H1 (cell line): ENCODE data around the gene NTN4. TPM values are rescaled to one million over a fixed set of nuclear protein-coding genes. Genes with fewer than 3 reads are reported as not detected.

Experiments
- CTCF ChIA-PET: fragments of 300-600 bp; sonication (Branson Sonifier 250); formaldehyde crosslinking; loops from one replicate; lab custom pipeline; 2021; ENCODE audit not compliant: partially characterized antibody; lab: Charles Lee
- POLR2A ChIA-PET: fragments of 300-600 bp; sonication (Branson Sonifier 250); formaldehyde crosslinking; loops from one replicate; lab custom pipeline; 2021; ENCODE audit warnings: inconsistent platforms; ENCODE audit not compliant: partially characterized antibody; lab: Charles Lee
- DNase-seq, 2 experiments: peaks; one replicate each; pipeline versions ENCODE4 v3.0.0 to v3.0.0-alpha.2; 2010 to 2022; ENCODE audit warnings: low spot score in 2 of 2, low read depth in 1 of 2, mixed read lengths in 1 of 2
- FAIRE-seq: peaks from 2 replicates; lab custom pipeline; 2011; peaks lifted over from hg19 to GRCh38; lab: Jason Lieb, UNC
- H2AFZ ChIP-seq: 2 replicates; pipeline ENCODE4 v1.8.1; 2012; ENCODE audit warnings: low read length, inconsistent platforms
- H2AK5ac ChIP-seq: 2 replicates; pipeline ENCODE4 v1.6.1; 2013; ENCODE audit warnings: low read depth, low read length
- H2BK120ac ChIP-seq: replicated peaks from 2 replicates; pipeline ENCODE3; 2013; ENCODE audit warnings: low read depth, low read length, inconsistent platforms
- H2BK12ac ChIP-seq: 2 replicates; pipeline ENCODE4 v1.6.1; 2013; ENCODE audit warnings: low read depth, low read length
- H2BK15ac ChIP-seq: 2 replicates; pipeline ENCODE4 v1.6.1; 2013; ENCODE audit warnings: low read length
- H2BK20ac ChIP-seq: 2 replicates; pipeline ENCODE4 v1.6.1; 2013; ENCODE audit warnings: low read length
- H2BK5ac ChIP-seq: 2 replicates; pipeline ENCODE4 v1.6.1; 2013; ENCODE audit warnings: low read depth, low read length
- H3K14ac ChIP-seq: 2 replicates; pipeline ENCODE4 v1.6.1; 2013; ENCODE audit warnings: inconsistent platforms; ENCODE audit not compliant: insufficient read length
- H3K18ac ChIP-seq: 2 replicates; pipeline ENCODE4 v1.6.1; 2013; ENCODE audit warnings: low read length; ENCODE audit errors: extremely low read depth
- H3K23ac ChIP-seq: 2 replicates; pipeline ENCODE4 v1.6.1; 2013; ENCODE audit warnings: inconsistent platforms; ENCODE audit not compliant: insufficient read length
- H3K23me2 ChIP-seq: 2 replicates; pipeline ENCODE4 v1.6.1; 2013; ENCODE audit warnings: low read depth, low read length
- H3K27ac ChIP-seq: 2 replicates; pipeline ENCODE4 v1.6.1; 2011; ENCODE audit warnings: low read depth, low read length, inconsistent platforms
- H3K27me3 ChIP-seq, 4 experiments: replicated peaks in 1 of 4; 1 replicate in 1 of 4; 2 replicates in 3 of 4; pipeline versions ENCODE4 v1.6.1 to v1.8.1; 2011 to 2013; ENCODE audit warnings: low read length in 3 of 4, mild to moderate bottlenecking in 3 of 4, inconsistent platforms in 2 of 4, mixed read lengths in 2 of 4, moderate library complexity in 1 of 4; ENCODE audit not compliant: control insufficient read depth in 3 of 4, insufficient read depth in 3 of 4; ENCODE audit errors: extremely low read depth in 1 of 4
- H3K36me3 ChIP-seq, 4 experiments: 2 replicates each; pipeline versions ENCODE4 v1.6.1 to v1.8.1; 2011 to 2013; ENCODE audit warnings: mild to moderate bottlenecking in 4 of 4, low read length in 3 of 4, moderate library complexity in 2 of 4, control low read depth in 1 of 4, inconsistent platforms in 1 of 4; ENCODE audit not compliant: insufficient read depth in 4 of 4, control insufficient read depth in 2 of 4
- H3K4ac ChIP-seq: replicated peaks from 2 replicates; pipeline ENCODE3; 2013; ENCODE audit warnings: low read length, low read depth, mixed read lengths, inconsistent platforms; ENCODE audit not compliant: insufficient read length
- H3K4me1 ChIP-seq, 4 experiments: replicated peaks in 1 of 4; 1 replicate in 1 of 4; 2 replicates in 3 of 4; pipeline versions ENCODE4 v1.6.1 to v1.8.1; 2011 to 2013; ENCODE audit warnings: low read length in 3 of 4, inconsistent platforms in 2 of 4, mixed read lengths in 1 of 4; ENCODE audit not compliant: insufficient read depth in 4 of 4, control insufficient read depth in 3 of 4
- H3K4me2 ChIP-seq, 2 experiments: 2 replicates each; pipeline versions ENCODE4 v1.6.1 to v1.8.1; 2011 to 2013; ENCODE audit warnings: low read depth in 2 of 2, low read length in 2 of 2, control low read depth in 1 of 2, inconsistent platforms in 1 of 2, mild to moderate bottlenecking in 1 of 2; ENCODE audit not compliant: insufficient read depth in 1 of 2
- H3K4me3 ChIP-seq, 4 experiments: fragments of 200-600, 300-600 bp in 1 of 4; sonication (generic), shearing (Covaris generic), sonication (Bioruptor Twin) in 1 of 4; 2 replicates each; pipeline versions ENCODE4 v1.5.1 to v1.8.1; 2011 to 2016; ENCODE audit warnings: low read length in 4 of 4, low read depth in 3 of 4, control low read depth in 2 of 4, inconsistent platforms in 2 of 4, mild to moderate bottlenecking in 2 of 4, mixed read lengths in 1 of 4, moderate library complexity in 1 of 4; ENCODE audit not compliant: insufficient read depth in 2 of 4; ENCODE audit errors: extremely low read depth in 1 of 4
- H3K56ac ChIP-seq: replicated peaks from 2 replicates; pipeline ENCODE3; 2013; ENCODE audit warnings: low read depth, mild to moderate bottlenecking, mixed read lengths, low read length, inconsistent platforms; ENCODE audit not compliant: insufficient read length
- H3K79me1 ChIP-seq: 2 replicates; pipeline ENCODE4 v1.6.1; 2013; ENCODE audit warnings: low read depth, low read length, control low read depth
- H3K79me2 ChIP-seq, 2 experiments: 2 replicates each; pipeline versions ENCODE4 v1.6.1 to v1.8.1; 2012 to 2013; ENCODE audit warnings: low read length in 2 of 2, mild to moderate bottlenecking in 2 of 2, inconsistent platforms in 1 of 2; ENCODE audit not compliant: insufficient read depth in 2 of 2, control insufficient read depth in 1 of 2
- H3K9ac ChIP-seq, 4 experiments: replicated peaks in 1 of 4; 1 replicate in 1 of 4; 2 replicates in 3 of 4; pipeline versions ENCODE4 v1.6.1 to v1.8.1; 2011 to 2013; ENCODE audit warnings: low read depth in 3 of 4, low read length in 3 of 4, control low read depth in 2 of 4, mild to moderate bottlenecking in 2 of 4, moderate library complexity in 2 of 4, inconsistent platforms in 1 of 4; ENCODE audit errors: extremely low read depth in 1 of 4
- H3K9me3 ChIP-seq, 2 experiments: 2 replicates each; pipeline versions ENCODE4 v1.6.1 to v1.8.1; 2012 to 2013; ENCODE audit warnings: mild to moderate bottlenecking in 2 of 2, moderate library complexity in 2 of 2, control low read depth in 1 of 2, inconsistent platforms in 1 of 2, low read depth in 1 of 2, low read length in 1 of 2, mixed read lengths in 1 of 2; ENCODE audit not compliant: insufficient read depth in 2 of 2
- H4K20me1 ChIP-seq, 2 experiments: replicated peaks in 1 of 2; 2 replicates each; pipeline versions ENCODE3 to v1.8.1; 2011 to 2013; ENCODE audit warnings: inconsistent platforms in 2 of 2, low read length in 2 of 2, mild to moderate bottlenecking in 1 of 2; ENCODE audit not compliant: insufficient read depth in 2 of 2, control insufficient read depth in 1 of 2
- H4K5ac ChIP-seq: 2 replicates; pipeline ENCODE4 v1.6.1; 2013; ENCODE audit warnings: low read length, low read depth, mixed read lengths, inconsistent platforms; ENCODE audit not compliant: insufficient read length
- H4K8ac ChIP-seq: 2 replicates; pipeline ENCODE4 v1.8.0; 2013; ENCODE audit warnings: mild to moderate bottlenecking, moderate library complexity, low read length, inconsistent platforms; ENCODE audit not compliant: insufficient read depth; ENCODE audit errors: extremely low read depth
- H4K91ac ChIP-seq: replicated peaks from 2 replicates; pipeline ENCODE3; 2013; ENCODE audit warnings: low read length, mixed read lengths, inconsistent platforms; ENCODE audit not compliant: insufficient read length
- ASH2L ChIP-seq: fragments of 200-600, 300-600 bp; sonication (generic); IDR thresholded peaks from one replicate; pipeline ENCODE4 v1.7.1; 2017; ENCODE audit warnings: low read length
- BACH1 ChIP-seq: IDR thresholded peaks from 2 replicates; pipeline ENCODE4 v1.6.1; 2012; ENCODE audit warnings: low read length, improper control_type of control experiment
- CEBPB ChIP-seq: IDR thresholded peaks from 2 replicates; pipeline ENCODE4 v1.6.1; 2012; ENCODE audit warnings: low read depth, low read length
- EGR1 ChIP-seq: IDR thresholded peaks from 2 replicates; pipeline ENCODE4 v1.6.1; 2011; ENCODE audit warnings: low read depth, low read length, borderline replicate concordance
- MAFK ChIP-seq: IDR thresholded peaks from 2 replicates; pipeline ENCODE4 v1.6.1; 2012; ENCODE audit warnings: low read depth, mild to moderate bottlenecking, improper control_type of control experiment, low read length
- SAP30 ChIP-seq: fragments of 300-600 bp; sonication (generic); IDR thresholded peaks from 2 replicates; pipeline ENCODE4 v1.7.1; 2012; ENCODE audit warnings: low read length, moderate library complexity, mild to moderate bottlenecking, inconsistent platforms; ENCODE audit not compliant: insufficient read depth, insufficient replicate concordance
- SIN3A ChIP-seq, 2 experiments: IDR thresholded peaks in 1 of 2; conservative IDR thresholded peaks in 1 of 2; 2 replicates each; pipeline ENCODE4 v1.6.1; 2011 to 2012; ENCODE audit warnings: low read length in 2 of 2, improper control_type of control experiment in 1 of 2, low read depth in 1 of 2, mild to moderate bottlenecking in 1 of 2
- SP4 ChIP-seq: IDR thresholded peaks from 2 replicates; pipeline ENCODE4 v1.6.1; 2012; ENCODE audit warnings: low read length, inconsistent platforms
- TBP ChIP-seq: IDR thresholded peaks from 2 replicates; pipeline ENCODE4 v1.6.1; 2011; ENCODE audit warnings: low read depth, low read length, improper control_type of control experiment
- TCF12 ChIP-seq: IDR thresholded peaks from 2 replicates; pipeline ENCODE4 v1.6.1; 2011; ENCODE audit warnings: low read depth, mild to moderate bottlenecking, low read length
- USF2 ChIP-seq: IDR thresholded peaks from 2 replicates; pipeline ENCODE4 v1.6.1; 2011; ENCODE audit warnings: low read length, improper control_type of control experiment
- polyA plus RNA-seq, 7 experiments: library from polyadenylated mRNA; depleted of rRNA in 3 of 7; stranded (reverse) in 5 of 7; unstranded in 2 of 7; fragments of >200 nt in 5 of 7; fragments of 200-250 nt in 2 of 7; gene quantifications; 1 replicate in 5 of 7; 2 replicates in 1 of 7; 4 replicates in 1 of 7; pipeline versions ENCODE4 v1.2.1 to v1.2.3, GENCODE V29; 2011 to 2013; ENCODE audit warnings: missing spikeins in 2 of 7, mixed read lengths in 2 of 7
- total RNA-seq: library from RNA; stranded (reverse); fragmentation: NEBNext Ultra II Directional; extraction: Animal tissue kit (Norgen Biotek cat#: 25700); gene quantifications from 2 replicates; pipeline ENCODE4 v1.2.1, GENCODE V29; 2021

NTN4 gene
- total and polyA plus RNA-seq, 2 of the 8 experiments (the other 6 are each of a cell fraction or from before 2014, with no cell fraction given): 0.74 to 1.3 TPM

- ChIA-PET POLR2A (no interaction called here), CTCF (interaction anchor here (1.0 to 1.5 kb wide), 2 partner anchors 51 to 140 kb away, joined by 3 to 7 read pairs; no protein-coding TSS in a partner anchor)
- Histone ChIP-seq H3K27ac (no peak overlapping the region), H3K23me2 (no peaks in the 10 kb centered on the region; the same call in 1 of the 2 replicates), H3K9me3 (no peaks in the 10 kb centered on the region), H3K36me3 (no peaks in the 10 kb centered on the region), H2AK5ac (no peak overlapping the region), H3K79me1 (no peaks in the 10 kb centered on the region), H2BK12ac (no peak overlapping the region; the same call in 1 of the 2 replicates), H3K4me1 (peaks cover 0 to 3% (median 0%) of the 10 kb centered on the region in 4 experiments; a peak in 2 of 7 replicates), H4K91ac (no peak overlapping the region), H3K4me3 (no peak overlapping the region), H4K5ac (no peak overlapping the region), H3K4me2 (no peak overlapping the region), H4K20me1 (no peaks in the 10 kb centered on the region), H3K56ac (no peak overlapping the region), H3K4ac (no peak overlapping the region), H3K23ac (no peak overlapping the region), H3K14ac (no peak overlapping the region), H3K79me2 (no peaks in the 10 kb centered on the region), H3K27me3 (no peaks in the 10 kb centered on the region), H2BK120ac (no peak overlapping the region), H3K9ac (no peak overlapping the region), H3K18ac (no peak overlapping the region), H2BK15ac (no peak overlapping the region), H2AFZ (no peak overlapping the region), H2BK20ac (no peak overlapping the region), H2BK5ac (no peak overlapping the region), H4K8ac (no peak overlapping the region)
- TF ChIP-seq USF2 (no peak), EGR1 (no peak), SIN3A (conservative IDR thresholded peaks at IDR 0.05 in 1 of 2, IDR thresholded peaks at IDR 0.05 in 1 of 2; ENCODE audit: low read depth in 1 of 2, low read length in 2 of 2) (no peak), TBP (no peak), MAFK (no peak), SAP30 (no peak), SP4 (no peak), TCF12 (no peak), CEBPB (no peak), BACH1 (no peak), ASH2L (no peak)
- DNase-seq: no peak
- FAIRE-seq: no peak
Observed at GRCh38 chr12:95763809-95764253, 26.7 kb downstream of the NTN4 start.
